B cell (primary cell): ENCODE measurements around the gene STXBP4. TPM values are rescaled to one million over a fixed set of nuclear protein-coding genes. Genes with fewer than 3 reads are reported as not detected.

Experiments
- ATAC-seq: fragments of 200-7000 bp; cut with Tn5 transposase; one replicate; pipeline ENCODE4 v1.10.0; 2021; ENCODE audit warnings: low read depth, mild to moderate bottlenecking, moderate number of reproducible peaks, moderate library complexity
- CTCF ChIA-PET: fragments of 350-600 bp; sonication (Branson Sonifier 250); formaldehyde crosslinking; loops from one replicate; lab custom pipeline; 2021; ENCODE audit warnings: antibody characterized with exemption, inconsistent platforms; lab: Charles Lee
- POLR2A ChIA-PET: fragments of 350-600 bp; sonication (Branson Sonifier 250); formaldehyde crosslinking; loops from one replicate; lab custom pipeline; 2021; ENCODE audit warnings: antibody characterized with exemption; lab: Charles Lee
- DNase-seq: peaks from one replicate; pipeline ENCODE4 v3.0.0; 2013
- H2AFZ ChIP-seq: 2 replicates; pipeline ENCODE4 v1.6.1; 2012; ENCODE audit warnings: mild to moderate bottlenecking, low read depth, low read length; ENCODE audit not compliant: insufficient read depth, poor library complexity, severe bottlenecking
- H3K27ac ChIP-seq, 2 donors: 1 replicate in 1 of 2; 2 replicates in 1 of 2; pipeline ENCODE4 v1.5.1; 2012 to 2013; ENCODE audit warnings: low read length in 2 of 2, mild to moderate bottlenecking in 2 of 2, moderate library complexity in 1 of 2
- H3K27me3 ChIP-seq, 4 experiments: fragments of 200-600 bp in 1 of 4; sonication (generic) in 1 of 4; replicated peaks in 1 of 4; 1 replicate in 2 of 4; 2 replicates in 2 of 4; pipeline versions ENCODE4 v1.6.1 to v1.7.0; 2013 to 2016; ENCODE audit warnings: low read length in 3 of 4, mild to moderate bottlenecking in 2 of 4, mixed read lengths in 1 of 4, moderate library complexity in 1 of 4; ENCODE audit not compliant: insufficient read depth in 4 of 4, control insufficient read depth in 3 of 4; ENCODE audit errors: control extremely low read depth in 1 of 4
- H3K36me3 ChIP-seq, 2 experiments: replicated peaks in 1 of 2; 1 replicate in 1 of 2; 2 replicates in 1 of 2; pipeline versions ENCODE4 v1.6.1 to v1.7.1; 2013; ENCODE audit warnings: low read length in 1 of 2; ENCODE audit not compliant: insufficient read depth in 2 of 2, control insufficient read depth in 1 of 2; ENCODE audit errors: control extremely low read depth in 1 of 2, extremely low read depth in 1 of 2
- H3K4me1 ChIP-seq, 2 donors: fragments of 200-600 bp in 1 of 2; sonication (generic) in 1 of 2; 1 replicate in 1 of 2; 2 replicates in 1 of 2; pipeline versions ENCODE4 v1.5.1 to v1.6.1; 2013 to 2017; ENCODE audit warnings: low read length in 2 of 2; ENCODE audit not compliant: control insufficient read depth in 2 of 2, insufficient read depth in 2 of 2
- H3K4me2 ChIP-seq: replicated peaks from 2 replicates; pipeline ENCODE3; 2012; ENCODE audit warnings: mild to moderate bottlenecking, low read depth, low read length; ENCODE audit not compliant: poor library complexity, severe bottlenecking
- H3K4me3 ChIP-seq, 5 experiments: fragments of 200-600 bp in 1 of 5; sonication (generic) in 1 of 5; 1 replicate in 3 of 5; 2 replicates in 2 of 5; pipeline versions ENCODE4 v1.5.1 to v1.7.0; 2011 to 2016; ENCODE audit warnings: low read length in 4 of 5, mild to moderate bottlenecking in 4 of 5, low read depth in 2 of 5, control low read depth in 1 of 5, moderate library complexity in 1 of 5; ENCODE audit not compliant: insufficient read depth in 1 of 5; ENCODE audit errors: control extremely low read depth in 1 of 5, extremely low read depth in 1 of 5
- H3K79me2 ChIP-seq: fragments of 200-600 bp; sonication (generic); one replicate; pipeline ENCODE4 v1.6.0; 2016; ENCODE audit warnings: low read length; ENCODE audit not compliant: control insufficient read depth, insufficient read depth
- H3K9ac ChIP-seq: fragments of 200-600 bp; sonication (generic); 2 replicates; pipeline ENCODE4 v1.6.1; 2017; ENCODE audit warnings: mild to moderate bottlenecking, low read length, moderate library complexity
- H3K9me3 ChIP-seq, 3 donors: one replicate each; pipeline versions ENCODE4 v1.6.1 to v1.7.1; 2013; ENCODE audit warnings: low read length in 2 of 3; ENCODE audit not compliant: control insufficient read depth in 2 of 3, insufficient read depth in 1 of 3; ENCODE audit errors: control extremely low read depth in 1 of 3
- H4K20me1 ChIP-seq: 2 replicates; pipeline ENCODE4 v1.6.0; 2012; ENCODE audit warnings: mild to moderate bottlenecking, low read length; ENCODE audit not compliant: insufficient read depth, control insufficient read depth, poor library complexity, severe bottlenecking
- H3K27ac Mint-ChIP-seq: one replicate; pipeline ENCODE4 v1.8.0; 2021; ENCODE audit warnings: mixed read lengths
- H3K27me3 Mint-ChIP-seq: one replicate; pipeline ENCODE4 v1.8.0; 2021; ENCODE audit warnings: mixed read lengths
- H3K4me1 Mint-ChIP-seq: one replicate; pipeline ENCODE4 v1.8.0; 2021; ENCODE audit warnings: mixed read lengths
- H3K4me3 Mint-ChIP-seq: one replicate; pipeline ENCODE4 v1.8.0; 2021; ENCODE audit warnings: mixed read lengths
- H3K9me3 Mint-ChIP-seq: one replicate; pipeline ENCODE4 v1.8.0; 2022; ENCODE audit warnings: mixed read lengths; ENCODE audit not compliant: insufficient read depth
- CTCF ChIP-seq: fragments of 200-600 bp; IDR thresholded peaks from one replicate; pipeline ENCODE4 v1.8.0; 2022; ENCODE audit warnings: antibody characterized with exemption, mild to moderate bottlenecking
- EZH2 ChIP-seq: IDR thresholded peaks from 2 replicates; pipeline ENCODE4 v1.6.1; 2012; ENCODE audit warnings: borderline replicate concordance, low read depth, mild to moderate bottlenecking, moderate library complexity, low read length; ENCODE audit not compliant: insufficient read depth, poor library complexity, severe bottlenecking
- WGBS: methylation state at CpG from one replicate; pipeline ENCODE4 v1.1.5; 2013; ENCODE audit warnings: missing lambda C conversion rate; ENCODE audit not compliant: insufficient coverage; 5-methylcytosine and 5-hydroxymethylcytosine counted together
- intact Hi-C: fragments of 100-400 bp; cut with micrococcal nuclease; formaldehyde crosslinking; loops from one replicate; pipeline ENCODE4 v1.10.0; 2022
- polyA plus RNA-seq: library from polyadenylated mRNA; depleted of rRNA; stranded (reverse); fragments of >200 nt; gene quantifications from 2 replicates; pipeline ENCODE4 v1.2.3, GENCODE V29; 2012
- total RNA-seq, 2 donors: library from RNA; stranded (reverse); fragments of 120-200 nt in 1 of 2; gene quantifications; 1 replicate in 1 of 2; 2 replicates in 1 of 2; pipeline versions ENCODE4 v1.2.3 to v1.2.4, GENCODE V29; 2013 to 2022

Gene STXBP4
- total and polyA plus RNA-seq, 2 donors (not counting 1 experiment from before 2014, with no cell fraction given) = 1.2 to 11.4 TPM

- H3K4me3 Mint-ChIP-seq = no peak overlapping the region
- Histone ChIP-seq H3K79me2 (no peaks in the 10 kb centered on the region), H3K27ac (no peak overlapping the region), H3K4me1 (no peaks in the 10 kb centered on the region), H4K20me1 (no peaks in the 10 kb centered on the region), H3K9me3 (peaks cover 0 to 2% (median 2%) of the 10 kb centered on the region in 3 donors), H3K4me2 (no peak overlapping the region), H3K36me3 (no peaks in the 10 kb centered on the region), H3K27me3 (no peaks in the 10 kb centered on the region), H3K4me3 (no peak overlapping the region), H3K9ac (no peak overlapping the region), H2AFZ (no peak overlapping the region)
- H3K9me3 Mint-ChIP-seq = peaks cover 4% of the 10 kb centered on the region
- 83% methylated on average over 1 of the region's 3 CpGs for WGBS
- no peak overlapping the region for H3K27ac Mint-ChIP-seq
- no peak for ATAC-seq
- no peaks in the 10 kb centered on the region for H3K4me1 Mint-ChIP-seq
- intact Hi-C loops = no loop called here
- H3K27me3 Mint-ChIP-seq = peaks cover under 1% of the 10 kb centered on the region
- no peak for DNase-seq
- no peak for TF ChIP-seq CTCF
- TF ChIP-seq EZH2 = no peak
- ChIA-PET POLR2A (no interaction called here), CTCF (interaction anchor here (0.5 kb wide), 1 partner anchor 28 kb away, joined by 3 read pairs; no protein-coding TSS in a partner anchor)
These were observed 239.7 kb downstream of the STXBP4 start for GRCh38 chr17:55208078-55208812.

- no peak for ATAC-seq
- H3K9me3 ChIP-seq = no peaks in the 10 kb centered on the region
- H3K9ac ChIP-seq = no peak overlapping the region
- H3K4me1 ChIP-seq = no peaks in the 10 kb centered on the region
- Mint-ChIP-seq H3K27ac (no peak overlapping the region), H3K9me3 (no peaks in the 10 kb centered on the region), H3K27me3 (no peaks in the 10 kb centered on the region), H3K4me3 (no peak overlapping the region), H3K4me1 (no peaks in the 10 kb centered on the region)
- no peak for TF ChIP-seq EZH2
- TF ChIP-seq CTCF = no peak
- no peak for DNase-seq
- WGBS = no CpG with 5 or more reads among the region's 1 CpG
- H3K27ac ChIP-seq = no peak overlapping the region
- H3K4me3 ChIP-seq = no peak overlapping the region
- H3K4me2 ChIP-seq = no peak overlapping the region
- POLR2A ChIA-PET = no interaction called here
- CTCF ChIA-PET = no interaction called here
- no peaks in the 10 kb centered on the region for H3K79me2 ChIP-seq
- intact Hi-C loops = no loop called here
- H4K20me1 ChIP-seq = no peaks in the 10 kb centered on the region
- no peaks in the 10 kb centered on the region for H3K27me3 ChIP-seq
- no peak overlapping the region for H2AFZ ChIP-seq
- no peaks in the 10 kb centered on the region for H3K36me3 ChIP-seq
These were observed 241.7 kb downstream of the STXBP4 start for GRCh38 chr17:55210292-55210691.
